NOMO-1 (cell line): ENCODE data around the gene TBL1X.
"Not testable (repeated sequence)": the region's sequence is repeated elsewhere in the genome, so short reads cannot be mapped to it uniquely, and the experiment has no call there.

ENCODE experiments used
- DNase-seq, 2 experiments: peaks; one replicate each; lab custom pipeline; 2025; ENCODE audit not compliant: unreplicated experiment in 2 of 2; lab: John Stamatoyannopoulos, UW

The TBL1X gene

DNA sequence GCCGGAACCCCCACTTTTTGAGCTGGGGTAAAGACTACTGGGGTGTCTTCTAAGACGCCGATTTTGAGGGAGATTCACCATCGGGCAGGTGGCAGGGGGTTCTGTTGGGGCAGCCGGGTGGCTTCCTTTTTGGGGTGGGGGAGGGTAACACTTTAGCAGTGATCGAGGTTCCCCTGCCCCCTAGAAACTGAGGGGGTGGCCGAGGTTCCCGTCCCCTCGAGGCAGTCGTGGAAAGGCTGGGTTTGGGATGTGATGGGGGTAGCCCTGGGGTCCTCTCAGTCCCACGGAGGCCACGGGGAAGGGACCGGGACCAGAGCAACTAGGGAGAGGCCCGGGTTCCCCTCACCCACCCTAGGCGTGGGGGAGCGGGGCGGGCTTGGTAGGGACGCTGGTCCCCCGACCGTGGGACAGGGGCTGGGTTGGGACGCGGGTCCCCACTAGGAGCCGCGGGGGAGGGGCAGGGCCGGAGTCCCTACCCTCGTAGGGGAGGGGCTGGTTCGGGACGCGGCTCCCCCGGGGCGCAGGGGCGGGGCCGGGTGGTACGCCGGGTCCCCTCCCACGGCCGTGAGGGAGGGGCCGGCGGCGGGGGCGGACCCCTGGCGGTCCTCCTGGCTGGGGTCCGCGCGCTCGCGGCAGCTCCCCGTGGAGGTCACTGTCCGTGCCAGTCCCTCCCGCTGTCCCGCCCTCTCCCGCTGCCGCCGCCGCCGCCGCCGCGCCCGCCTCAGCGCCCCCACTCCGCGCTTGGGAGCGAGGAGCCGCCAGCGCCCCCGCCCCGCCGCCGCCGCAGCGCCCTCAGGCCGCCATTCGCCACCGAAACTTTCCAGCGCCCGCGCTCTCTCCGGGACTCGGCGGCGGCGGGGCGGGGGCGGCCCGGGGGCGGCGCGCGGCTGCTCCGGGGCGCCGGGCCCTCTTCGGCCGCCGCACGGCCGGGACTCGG, at the start of gene TBL1X:
Gene TBL1X (plus strand): TSS at position 624 of the 937 bp plus-strand sequence. CDS start 188,529 bp downstream, outside the sequence.
- peak in 1 of 2 experiments; percentile 20 for DNase-seq

DNA sequence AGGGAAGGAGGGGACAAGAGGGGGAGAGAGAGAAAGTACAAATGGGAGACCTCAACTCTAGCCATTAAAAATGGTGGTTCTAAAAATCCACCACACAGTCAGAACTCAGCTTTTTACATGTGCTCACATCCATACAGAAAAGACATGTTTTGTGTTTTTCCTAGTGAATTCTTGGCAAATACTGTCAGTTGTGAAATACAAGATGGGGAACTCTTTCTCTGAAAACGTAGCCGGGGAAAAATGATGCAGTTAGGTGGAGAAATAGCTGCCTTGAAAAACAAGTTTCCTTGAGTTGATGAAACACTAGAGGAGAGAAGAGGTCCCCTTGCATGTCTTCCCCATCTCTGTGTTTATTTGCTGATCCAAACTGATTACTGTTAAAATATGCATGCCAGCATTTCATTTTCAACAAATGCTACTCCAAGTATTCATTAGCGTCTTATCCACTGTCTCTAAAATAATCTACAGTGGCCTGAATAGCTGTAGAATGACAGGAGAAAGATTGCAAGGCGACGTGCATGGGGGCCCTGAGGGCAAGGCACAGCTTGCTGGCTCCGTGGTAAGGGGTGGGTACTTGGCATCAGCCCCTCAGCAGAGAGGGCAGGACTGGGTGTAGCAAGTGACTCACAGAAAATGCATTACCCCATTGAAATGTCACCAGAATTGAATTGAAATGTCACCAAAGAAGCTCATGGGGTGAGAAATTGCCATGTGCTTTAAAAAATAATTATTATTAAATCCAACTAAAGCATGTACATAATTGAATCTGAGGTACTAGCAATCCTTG, 48.1 kb upstream of the TBL1X start:
- DNase-seq: no peak

DNA sequence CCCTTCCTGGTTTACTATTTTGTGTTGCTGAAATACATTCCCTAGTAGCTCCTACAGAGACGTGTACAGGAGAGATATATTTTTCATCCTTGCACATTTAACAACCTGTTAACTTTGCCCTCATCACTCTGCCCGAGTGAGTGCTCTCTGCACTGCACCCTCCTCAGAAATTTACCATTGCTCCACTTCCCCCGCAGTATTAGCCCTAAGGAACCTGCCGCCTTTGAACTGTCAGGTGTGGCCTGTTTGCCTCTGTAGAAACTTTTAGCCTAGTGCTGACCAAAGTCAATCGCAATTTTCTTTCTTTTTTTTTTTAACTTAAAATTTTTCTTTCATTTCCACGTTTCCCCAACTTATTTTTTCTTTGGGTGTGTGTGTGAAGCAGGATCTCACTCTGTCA, 46.6 kb upstream of the TBL1X start:
- no peak for DNase-seq

DNA sequence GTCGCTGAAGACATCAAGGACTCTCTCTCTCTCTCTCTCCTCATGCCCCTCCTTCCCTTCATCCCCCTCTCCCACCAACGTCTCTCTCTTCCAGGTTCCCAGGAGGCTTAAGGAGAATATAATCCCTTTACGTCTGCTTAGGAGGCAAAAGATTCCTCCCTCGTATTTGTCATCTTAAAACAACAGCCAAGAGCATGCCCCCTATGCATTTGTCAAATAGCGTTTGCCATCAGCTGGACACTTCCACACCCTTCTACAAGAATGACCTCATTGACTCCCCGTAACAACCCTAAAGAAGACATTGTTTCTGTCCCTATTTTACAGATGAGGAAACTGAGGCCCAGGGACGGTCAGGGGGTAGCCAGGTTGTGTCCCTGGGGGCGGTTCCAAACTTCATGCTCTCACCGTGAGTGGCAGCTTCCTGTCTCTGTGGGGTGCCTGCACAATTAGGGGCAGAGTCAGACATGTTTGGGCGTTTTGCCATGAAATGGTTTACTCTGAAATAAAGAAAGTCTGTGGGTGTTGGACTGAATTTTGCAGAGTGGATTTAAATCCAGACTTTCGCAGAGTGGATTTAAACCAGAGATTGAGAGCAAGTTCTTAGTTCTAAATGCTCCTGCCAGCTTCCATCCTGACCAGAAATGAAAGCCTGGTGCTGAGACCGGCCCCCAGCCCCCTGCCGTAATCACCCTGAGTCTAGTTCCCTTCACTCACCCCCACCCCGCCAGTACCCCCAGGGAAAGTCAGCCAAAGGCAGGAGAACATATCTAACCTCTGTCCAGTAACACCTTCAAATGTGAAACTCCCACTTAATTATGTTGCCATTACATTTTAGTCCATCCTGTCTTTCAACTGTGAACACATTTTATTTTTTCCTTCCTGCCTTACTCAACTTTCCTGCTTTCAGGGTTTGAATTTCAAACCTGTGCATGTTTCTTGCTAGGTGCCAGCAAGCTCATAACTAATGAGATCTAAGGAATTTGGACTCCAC, 44.3 kb upstream of the TBL1X start:
- no peak for DNase-seq

DNA sequence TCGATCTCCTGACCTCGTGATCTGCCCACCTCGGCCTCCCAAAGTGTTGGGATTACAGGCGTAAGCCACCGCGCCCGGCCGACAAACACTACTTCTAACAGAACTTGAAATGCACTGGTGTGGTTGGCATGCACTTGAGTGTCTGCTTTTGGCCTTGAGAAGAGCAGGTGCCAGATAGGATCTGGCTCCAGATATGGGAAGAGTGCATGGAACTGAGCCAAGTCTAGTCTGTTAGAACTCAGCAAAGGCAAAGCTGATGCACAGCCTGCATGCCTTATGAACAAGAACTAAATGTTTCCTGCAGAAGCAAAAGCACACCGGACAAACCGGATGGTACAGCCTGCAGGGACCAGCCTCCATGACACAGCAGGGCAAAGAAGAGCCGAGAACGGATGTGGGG, 35.1 kb upstream of the TBL1X start:
- no peak for DNase-seq

DNA sequence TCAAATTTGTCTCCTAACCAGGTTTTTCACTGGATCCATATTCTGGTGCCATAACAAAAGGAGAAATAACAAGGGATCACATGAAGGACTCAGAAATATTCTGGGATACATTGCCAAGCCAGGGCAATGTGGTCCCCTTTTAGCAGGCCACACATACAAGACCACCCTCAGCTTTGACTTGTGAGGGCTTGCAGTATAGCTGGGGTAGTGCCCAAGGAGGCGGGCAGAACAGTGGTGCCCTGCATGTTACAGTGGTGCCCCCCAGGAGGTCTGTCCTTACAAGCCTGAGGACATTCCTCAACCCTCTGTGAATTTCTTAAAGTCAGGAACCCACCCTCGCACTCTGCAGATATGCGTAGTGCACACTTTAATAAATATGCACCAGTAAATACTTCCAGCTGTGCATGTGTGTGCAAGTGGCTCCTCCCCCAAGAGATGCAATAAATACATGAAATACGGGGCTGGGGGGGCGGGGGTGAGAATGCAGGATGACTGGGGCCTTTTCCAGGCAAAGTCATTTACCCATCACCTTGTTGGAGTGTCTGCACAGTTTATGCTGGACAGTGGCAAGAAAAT, 34.4 kb upstream of the TBL1X start:
- DNase-seq: no peak

DNA sequence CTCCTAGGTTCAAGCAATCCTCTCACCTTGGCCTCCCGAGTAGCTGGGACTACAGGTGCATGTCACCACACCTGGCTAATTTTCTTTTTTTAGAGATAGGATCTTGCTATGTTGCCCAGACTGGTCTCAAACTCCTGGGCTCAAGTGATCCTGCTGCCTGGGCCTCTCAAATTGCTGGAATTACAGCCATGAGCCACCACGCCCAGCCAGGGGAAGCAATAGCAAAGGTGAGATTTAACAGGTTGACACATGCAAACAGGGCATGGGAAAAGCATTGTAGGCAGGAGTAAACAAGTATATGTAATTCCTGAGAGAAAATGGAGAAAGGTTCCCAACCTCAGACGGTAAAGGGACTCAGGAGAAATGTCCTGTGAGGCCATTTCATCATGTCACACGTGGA, 33.6 kb upstream of the TBL1X start:
- no peak for DNase-seq

DNA sequence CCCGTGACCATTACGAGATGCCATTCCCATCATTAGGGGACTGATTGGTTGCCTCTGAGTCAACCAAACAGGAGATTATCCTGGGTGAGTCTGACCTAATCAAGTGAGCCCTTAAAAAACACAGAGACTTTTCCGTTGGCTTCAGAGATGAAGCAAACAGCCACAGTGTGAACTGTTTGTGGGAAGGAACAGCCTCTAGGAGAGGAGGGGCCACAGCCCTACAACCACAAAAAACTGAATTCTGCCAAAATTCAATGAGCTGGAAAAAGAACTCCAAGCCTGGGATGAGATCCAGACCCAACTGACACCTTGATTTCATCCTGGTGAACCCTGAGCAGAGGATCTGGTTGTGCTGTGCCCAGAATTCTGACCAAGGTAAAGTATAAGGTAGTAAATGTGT, 31.3 kb upstream of the TBL1X start:
- no peak for DNase-seq

DNA sequence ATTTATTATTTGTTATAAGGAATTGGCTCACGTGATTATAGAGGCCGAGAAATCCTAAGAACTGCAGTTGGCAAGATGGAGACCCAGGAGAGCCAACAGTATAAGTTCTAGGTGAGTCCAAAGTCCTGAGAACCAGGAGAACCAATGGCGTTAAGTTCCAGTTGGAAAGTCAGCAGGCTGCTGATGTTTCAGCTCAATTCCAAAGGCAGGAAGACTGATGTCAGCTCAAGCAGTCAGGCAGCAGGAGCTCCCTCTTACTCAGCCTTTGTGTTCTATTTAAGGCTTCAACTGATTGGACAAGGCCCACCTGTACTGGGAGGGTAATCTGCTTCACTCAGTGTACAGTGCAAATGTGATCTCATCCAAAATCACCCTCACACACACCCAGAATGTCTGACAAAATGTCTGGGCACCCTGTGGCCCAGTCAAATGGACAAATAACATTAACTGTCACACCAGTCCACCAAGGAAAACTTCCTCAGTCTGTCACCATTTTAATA, 30.8 kb upstream of the TBL1X start:
- no peak for DNase-seq

DNA sequence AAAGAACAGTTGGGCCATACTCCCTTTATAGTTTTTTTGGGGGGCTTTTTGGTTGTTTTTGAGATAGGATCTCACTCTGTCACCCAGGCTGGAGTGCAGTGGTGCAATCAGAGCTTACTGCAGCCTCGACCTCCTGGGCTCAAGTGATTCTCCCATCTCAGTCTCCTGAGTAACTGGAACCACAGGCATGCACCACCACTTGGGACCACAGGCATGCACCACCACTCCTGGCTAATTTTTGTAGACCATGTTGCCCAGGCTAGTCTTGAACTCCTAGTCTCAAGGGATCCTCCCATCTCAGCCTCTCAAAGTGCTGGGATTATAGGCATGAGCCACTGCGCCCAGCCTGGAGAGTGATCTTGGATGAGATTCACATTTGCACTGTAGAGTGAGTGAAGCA, 29.8 kb upstream of the TBL1X start:
- not testable (repeated sequence) for DNase-seq

DNA sequence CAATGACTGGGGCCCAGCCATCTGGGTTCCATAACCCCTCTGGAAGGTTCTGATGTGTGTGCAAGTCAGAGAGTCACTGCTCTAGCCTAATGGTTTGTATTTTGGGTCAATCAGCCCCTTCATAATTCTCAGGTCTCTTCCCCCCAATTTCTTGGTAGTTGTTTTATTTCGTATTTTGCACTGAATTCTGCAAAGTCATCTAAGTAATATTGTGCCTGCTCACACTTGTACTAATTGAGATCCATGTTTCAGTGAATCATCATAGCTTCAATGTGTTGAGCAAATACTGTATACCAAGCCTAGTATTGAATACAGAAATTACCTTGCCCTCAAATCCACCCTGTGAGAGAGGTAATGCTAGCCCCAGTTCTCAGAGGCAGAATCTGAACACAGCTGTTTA, 28.0 kb upstream of the TBL1X start:
- no peak for DNase-seq

DNA sequence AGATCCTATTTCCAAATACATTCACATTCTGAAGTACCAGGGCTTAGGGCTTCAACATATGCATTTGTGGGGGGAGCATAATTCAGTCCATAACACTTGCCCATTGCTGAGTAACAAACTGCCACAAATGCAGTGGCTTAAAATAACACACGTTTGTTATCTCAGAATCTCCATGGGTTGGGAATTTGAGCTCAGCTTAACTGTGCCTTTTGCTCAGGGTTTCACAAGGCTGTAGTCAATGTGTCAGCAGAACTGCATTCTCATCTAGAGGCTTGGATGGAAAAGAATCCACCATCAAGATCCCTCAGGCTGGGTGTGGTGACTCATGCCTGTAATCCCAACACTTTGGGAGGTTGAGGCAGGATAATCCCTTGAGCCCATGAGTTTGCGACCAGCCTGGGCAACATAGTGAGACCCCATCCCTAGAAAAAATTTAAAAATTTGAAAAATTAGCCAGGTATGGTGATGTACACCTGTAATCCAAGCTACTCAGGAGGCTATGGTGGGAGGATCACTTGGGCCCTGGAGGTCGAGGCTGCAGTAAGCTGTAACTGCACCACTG, 25.8 kb upstream of the TBL1X start:
- DNase-seq: no peak

DNA sequence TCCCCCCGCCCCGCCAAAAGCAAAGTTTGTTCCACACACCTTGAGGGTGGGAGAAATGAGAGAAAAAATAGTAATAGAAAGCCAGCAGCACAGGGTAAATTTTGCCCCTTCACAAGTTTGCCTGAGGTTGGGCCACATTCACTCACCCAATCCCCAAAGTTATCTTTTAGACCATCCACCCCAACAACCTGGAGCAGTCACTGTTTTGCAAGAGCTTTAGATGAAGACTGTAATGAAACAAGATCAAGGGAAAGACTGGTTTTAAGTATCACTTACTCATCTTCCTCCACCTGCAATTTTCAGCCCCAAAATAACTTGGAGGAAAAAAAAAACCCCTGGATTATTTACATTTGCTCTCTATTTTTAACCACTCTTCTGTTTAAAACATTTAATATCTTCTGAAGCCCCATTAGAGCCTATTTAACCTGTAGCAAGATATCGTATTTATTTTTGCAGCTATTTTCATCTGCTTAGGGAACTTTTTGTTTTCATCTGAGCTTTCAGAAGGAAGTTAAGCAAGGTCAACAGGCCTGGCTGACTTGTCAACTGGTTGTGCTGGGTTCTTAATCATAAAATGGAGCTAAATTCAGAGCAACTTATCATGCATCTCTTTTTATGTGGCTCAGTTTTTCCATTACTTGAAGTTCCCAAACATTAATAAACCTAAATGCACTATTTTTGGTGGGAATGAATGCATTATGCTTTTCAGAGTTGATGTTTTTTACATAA, 24.6 kb upstream of the TBL1X start:
- peak in 1 of 2 experiments; percentile 43 for DNase-seq

DNA sequence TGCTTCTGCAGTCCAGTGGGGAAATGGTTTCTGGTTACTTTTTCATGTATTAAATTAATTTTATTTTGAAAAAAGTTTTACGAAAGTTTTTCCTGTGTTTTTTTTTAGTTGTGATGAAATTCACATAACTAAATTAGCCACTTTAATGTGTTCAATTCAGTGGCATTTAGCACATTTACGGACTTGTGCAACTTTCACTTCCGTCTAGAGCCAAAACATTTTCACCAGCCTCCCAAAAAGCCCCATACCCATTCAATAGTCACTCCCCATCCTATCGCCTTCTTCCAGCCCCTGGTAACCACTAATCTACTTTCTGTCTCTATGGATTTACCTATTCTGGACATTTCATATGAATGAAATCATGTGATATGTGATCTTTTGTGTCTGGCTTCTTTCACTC, 22.8 kb upstream of the TBL1X start:
- peak; percentile 66 to 76 for DNase-seq

DNA sequence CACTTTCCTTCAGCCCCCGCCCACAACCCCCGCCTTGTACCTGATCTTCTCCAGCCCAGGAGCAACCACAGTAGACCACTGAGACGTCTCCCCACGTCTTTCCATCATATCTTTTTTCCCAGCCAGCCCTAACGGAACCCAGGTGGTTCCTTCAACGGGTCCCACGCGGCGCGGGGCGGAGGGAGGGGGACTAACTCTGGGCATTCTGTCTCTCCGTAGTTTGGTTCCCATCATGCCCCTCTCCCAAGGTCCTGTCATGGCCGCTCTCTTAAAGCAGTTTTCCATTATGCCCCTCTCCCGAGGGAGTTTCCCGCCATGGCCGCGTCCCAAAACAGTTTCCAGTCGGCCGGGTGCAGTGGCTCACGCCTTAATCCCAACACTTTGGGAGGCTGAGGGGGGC, 21.5 kb upstream of the TBL1X start:
- DNase-seq: no peak

DNA sequence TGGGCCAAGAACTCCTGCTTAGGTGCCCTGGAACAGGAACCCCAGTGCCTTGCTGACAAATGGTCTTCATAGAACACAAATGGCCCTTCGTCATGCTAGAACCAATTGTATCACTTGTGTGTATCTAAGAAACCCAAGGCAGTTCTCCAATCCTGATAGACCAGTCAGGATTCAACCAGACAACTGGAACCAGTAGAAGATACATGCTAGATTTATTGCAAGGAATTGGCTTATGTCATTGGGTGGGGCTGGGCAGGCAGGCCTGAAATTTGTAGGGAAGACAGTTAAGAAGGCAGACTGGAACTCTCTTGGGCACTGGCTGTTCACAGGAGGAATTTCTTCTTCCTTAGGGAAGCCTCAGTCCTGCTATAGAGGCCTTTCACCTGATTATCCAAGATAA, 17.0 kb upstream of the TBL1X start:
- DNase-seq: no peak

DNA sequence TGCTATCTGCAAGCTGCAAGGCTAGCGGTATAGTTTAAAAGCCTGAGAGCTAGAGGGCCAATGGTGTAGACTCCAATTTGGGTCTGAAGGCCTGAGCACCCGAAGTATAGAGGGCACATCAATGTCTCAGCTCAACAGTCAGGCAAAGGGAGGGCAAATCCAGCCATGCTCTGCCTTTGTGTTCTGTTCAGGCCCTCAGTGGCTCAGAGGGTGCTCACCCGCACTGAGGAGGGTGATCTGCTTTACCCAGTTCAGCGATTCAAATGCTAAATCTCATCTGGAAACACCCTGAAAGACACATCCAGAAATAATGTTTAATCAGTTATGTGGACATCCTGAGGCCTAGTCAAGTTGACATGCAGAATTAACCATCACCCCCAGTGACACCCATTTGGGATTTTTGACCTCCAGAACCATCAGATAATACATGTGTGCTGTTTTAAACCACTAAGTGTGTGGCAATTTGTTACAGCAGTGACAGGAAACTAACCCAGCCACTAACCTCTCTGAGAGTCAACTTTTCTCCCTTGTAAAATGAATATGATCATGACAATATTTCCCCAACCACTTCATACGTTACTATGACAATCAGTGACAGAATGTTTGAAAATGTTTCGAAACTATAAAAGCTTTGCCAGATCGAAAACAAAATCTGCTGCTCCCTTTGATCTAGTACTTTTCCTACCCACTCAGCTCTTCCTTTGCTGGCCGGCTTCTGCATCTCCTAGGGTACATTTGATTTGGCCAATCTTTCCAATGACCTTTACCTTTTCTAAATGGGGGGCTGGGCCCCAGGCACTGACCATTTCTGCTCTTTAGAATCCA, 8.4 kb upstream of the TBL1X start:
- DNase-seq: peak; percentile 46 to 73

DNA sequence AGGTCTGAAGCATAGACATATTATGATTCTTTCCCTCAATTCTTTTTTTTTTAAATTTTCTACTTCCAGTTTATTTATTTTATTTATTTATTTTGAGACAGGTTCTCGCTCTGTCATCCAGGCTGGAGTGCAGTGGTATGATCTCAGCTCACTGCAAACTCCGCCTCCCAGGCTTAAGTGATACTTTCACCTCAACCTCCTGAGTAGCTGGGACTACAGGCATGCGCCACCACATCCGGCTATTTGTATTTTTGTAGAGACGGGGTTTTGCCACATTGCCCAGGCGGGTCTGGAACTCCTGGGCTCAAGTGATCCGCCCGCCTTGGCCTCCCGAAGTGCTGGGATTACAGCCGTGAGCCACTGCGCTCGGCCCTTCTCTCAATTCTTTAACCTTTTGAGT, 6.8 kb upstream of the TBL1X start:
- DNase-seq: not testable (repeated sequence)
